Spleen (tissue), 7 donors: ENCODE data around the gene ZBTB44.

Experiments used
- CTCF ChIP-seq, 11 experiments: fragments of 200-600 bp in 7 of 11; fragments of 450-650 bp in 4 of 11; sonication (generic) in 4 of 11; IDR thresholded peaks in 8 of 11; conservative IDR thresholded peaks in 3 of 11; 1 replicate in 7 of 11; 2 replicates in 4 of 11; pipeline versions ENCODE4 v1.4.0 to v1.8.0; 2016 to 2021; ENCODE audit warnings: antibody characterized with exemption in 11 of 11, inconsistent platforms in 4 of 11, mild to moderate bottlenecking in 1 of 11
- POLR2A ChIP-seq, 3 donors: fragments of 450-650 bp; IDR thresholded peaks; one replicate each; pipeline ENCODE4 v1.5.1; 2017; ENCODE audit warnings: antibody characterized with exemption in 3 of 3, mild to moderate bottlenecking in 1 of 3
- POLR2AphosphoS5 ChIP-seq, 3 donors: sonication (generic); formaldehyde crosslinking; IDR thresholded peaks; one replicate each; pipeline ENCODE4 v1.5.1; 2017; ENCODE audit warnings: antibody characterized with exemption in 3 of 3
- donor health status: DM: no; HTN: no; CAD: no; lungs with moderate emphysema.
- donor health status: DM: no; HTN: no; CAD: no.
- donor health status: DM: no; HTN: no; CAD: no.

- no peak for TF ChIP-seq POLR2A (IDR thresholded peaks at IDR 0.05)
- TF ChIP-seq CTCF (IDR thresholded peaks at IDR 0.05 in 8 of 11, conservative IDR thresholded peaks at IDR 0.05 in 3 of 11), result no peak
- TF ChIP-seq POLR2AphosphoS5 (IDR thresholded peaks at IDR 0.05), result no peak
Observed at GRCh38 chr11:130178441-130179339, 136.0 kb downstream of the ZBTB44 start.
